ENCODE data around the gene THEMIS. TPM values are rescaled to one million over a fixed set of nuclear protein-coding genes. Genes with fewer than 3 reads are reported as not detected.
A peak's percentile ranks its signal among the peaks of the same experiment; 100 is the strongest.

The THEMIS gene
- total RNA-seq, 1 donor from 2014 or later, result 0.07 TPM

GRCh38 chr6:127737009-127737486 is 163.8 kb downstream of the THEMIS start:
- no peak overlapping the region for H2AFZ ChIP-seq (ENCODE audit: low read depth, low read length)

GRCh38 chr6:127732927-127733326 is 167.9 kb downstream of the THEMIS start:
- H3K9me3 Mint-ChIP-seq (ENCODE audit: unreplicated experiment), result no peaks in the 10 kb centered on the region
- Histone ChIP-seq H3K79me2 (ENCODE audit: insufficient read depth, low read length) (no peaks in the 10 kb centered on the region), H3K27ac (ENCODE audit: low read depth, low read length) (no peak overlapping the region), H2AFZ (ENCODE audit: low read depth, low read length) (no peak overlapping the region), H3K36me3 (ENCODE audit: insufficient read depth, low read length) (no peaks in the 10 kb centered on the region), H4K20me1 (ENCODE audit: insufficient read depth, low read length) (no peaks in the 10 kb centered on the region), H3K9me3 (ENCODE audit: insufficient read depth, low read depth, low read length) (no peaks in the 10 kb centered on the region), H3K4me2 (ENCODE audit: low read length) (no peak overlapping the region), H3K4me3 (ENCODE audit: insufficient read depth, low read depth, low read length) (no peak overlapping the region), H3K27me3 (ENCODE audit: insufficient read depth, low read length) (peaks cover 3% of the 10 kb centered on the region), H3K9ac (ENCODE audit: low read length) (no peak overlapping the region), H3K4me1 (ENCODE audit: insufficient read depth, low read length) (no peaks in the 10 kb centered on the region)
- TF ChIP-seq EZH2 (IDR thresholded peaks at IDR 0.05; ENCODE audit: insufficient read depth, low read length) (no peak), CTCF (IDR thresholded peaks at IDR 0.05; ENCODE audit: insufficient read depth, low read depth, low read length) (no peak)
- H3K36me3 Mint-ChIP-seq (ENCODE audit: low read depth, unreplicated experiment), result no peaks in the 10 kb centered on the region
- peaks cover 2% of the 10 kb centered on the region for H3K4me1 Mint-ChIP-seq (ENCODE audit: low read depth, unreplicated experiment)
- H3K27me3 Mint-ChIP-seq (ENCODE audit: low read depth, unreplicated experiment), result no peaks in the 10 kb centered on the region
- DNase-seq (ENCODE audit: low read depth) (no peak), FAIRE-seq (no peak)
- no peak overlapping the region for H3K4me3 Mint-ChIP-seq (ENCODE audit: unreplicated experiment)
- no peak overlapping the region for H3K27ac Mint-ChIP-seq (ENCODE audit: unreplicated experiment)

More at GRCh38 chr6:127737009-127737486, 163.8 kb downstream of the THEMIS start:
- Mint-ChIP-seq H3K4me3 (ENCODE audit: unreplicated experiment) (no peak overlapping the region), H3K27me3 (ENCODE audit: low read depth, unreplicated experiment) (no peaks in the 10 kb centered on the region), H3K27ac (ENCODE audit: unreplicated experiment) (no peak overlapping the region), H3K4me1 (ENCODE audit: low read depth, unreplicated experiment) (peaks cover 5% of the 10 kb centered on the region), H3K9me3 (ENCODE audit: unreplicated experiment) (no peaks in the 10 kb centered on the region), H3K36me3 (ENCODE audit: low read depth, unreplicated experiment) (no peaks in the 10 kb centered on the region)
- Histone ChIP-seq H3K4me2 (ENCODE audit: low read length) (no peak overlapping the region), H3K79me2 (ENCODE audit: insufficient read depth, low read length) (no peaks in the 10 kb centered on the region), H3K4me1 (ENCODE audit: insufficient read depth, low read length) (no peaks in the 10 kb centered on the region), H3K27me3 (ENCODE audit: insufficient read depth, low read length) (no peaks in the 10 kb centered on the region), H3K4me3 (ENCODE audit: insufficient read depth, low read depth, low read length) (no peak overlapping the region), H3K36me3 (ENCODE audit: insufficient read depth, low read length) (no peaks in the 10 kb centered on the region), H3K9ac (ENCODE audit: low read length) (no peak overlapping the region), H3K27ac (ENCODE audit: low read depth, low read length) (no peak overlapping the region), H4K20me1 (ENCODE audit: insufficient read depth, low read length) (no peaks in the 10 kb centered on the region), H3K9me3 (ENCODE audit: insufficient read depth, low read depth, low read length) (no peaks in the 10 kb centered on the region)
- DNase-seq (ENCODE audit: low read depth) (peak; percentile 44), FAIRE-seq (peak; percentile 98)
- no peak for TF ChIP-seq EZH2 (IDR thresholded peaks at IDR 0.05; ENCODE audit: insufficient read depth, low read length)
- TF ChIP-seq CTCF (IDR thresholded peaks at IDR 0.05; ENCODE audit: insufficient read depth, low read depth, low read length), result peak; percentile 71

- H3K9ac ChIP-seq (ENCODE audit: low read length), result no peak overlapping the region
- no peak overlapping the region for H3K27ac ChIP-seq (ENCODE audit: low read depth, low read length)
- no peak for FAIRE-seq
- no peaks in the 10 kb centered on the region for H4K20me1 ChIP-seq (ENCODE audit: insufficient read depth, low read length)
- Mint-ChIP-seq H3K4me1 (ENCODE audit: low read depth, unreplicated experiment) (no peaks in the 10 kb centered on the region), H3K9me3 (ENCODE audit: unreplicated experiment) (no peaks in the 10 kb centered on the region), H3K36me3 (ENCODE audit: low read depth, unreplicated experiment) (no peaks in the 10 kb centered on the region), H3K4me3 (ENCODE audit: unreplicated experiment) (no peak overlapping the region), H3K27me3 (ENCODE audit: low read depth, unreplicated experiment) (peaks cover 10% of the 10 kb centered on the region), H3K27ac (ENCODE audit: unreplicated experiment) (no peak overlapping the region)
- no peak overlapping the region for H3K4me2 ChIP-seq (ENCODE audit: low read length)
- DNase-seq (ENCODE audit: low read depth), result no peak
- peaks cover 3% of the 10 kb centered on the region for H3K27me3 ChIP-seq (ENCODE audit: insufficient read depth, low read length)
- H2AFZ ChIP-seq (ENCODE audit: low read depth, low read length), result no peak overlapping the region
- no peaks in the 10 kb centered on the region for H3K36me3 ChIP-seq (ENCODE audit: insufficient read depth, low read length)
- no peaks in the 10 kb centered on the region for H3K4me1 ChIP-seq (ENCODE audit: insufficient read depth, low read length)
- TF ChIP-seq EZH2 (IDR thresholded peaks at IDR 0.05; ENCODE audit: insufficient read depth, low read length) (no peak), CTCF (IDR thresholded peaks at IDR 0.05; ENCODE audit: insufficient read depth, low read depth, low read length) (no peak)
- no peaks in the 10 kb centered on the region for H3K79me2 ChIP-seq (ENCODE audit: insufficient read depth, low read length)
- H3K9me3 ChIP-seq (ENCODE audit: insufficient read depth, low read depth, low read length), result no peaks in the 10 kb centered on the region
- H3K4me3 ChIP-seq (ENCODE audit: insufficient read depth, low read depth, low read length), result no peak overlapping the region
These were observed 173.5 kb downstream of the THEMIS start for GRCh38 chr6:127727260-127727953.

All from astrocyte (in vitro differentiated cells and primary cell).